HG02943 (cell line): ENCODE results near the gene FAM171A2.

Source experiments
- ATAC-seq: cut with Tn5 transposase; IDR thresholded peaks from one replicate; pipeline ENCODE4 v1.9.1; 2021; ENCODE audit warnings: mild to moderate bottlenecking, low read depth, moderate library complexity; ENCODE audit not compliant: unreplicated experiment

FAM171A2 gene

GRCh38 chr17:44362459-44362948 lies 1.1 kb downstream of the FAM171A2 start:
- ATAC-seq: no peak

DNA sequence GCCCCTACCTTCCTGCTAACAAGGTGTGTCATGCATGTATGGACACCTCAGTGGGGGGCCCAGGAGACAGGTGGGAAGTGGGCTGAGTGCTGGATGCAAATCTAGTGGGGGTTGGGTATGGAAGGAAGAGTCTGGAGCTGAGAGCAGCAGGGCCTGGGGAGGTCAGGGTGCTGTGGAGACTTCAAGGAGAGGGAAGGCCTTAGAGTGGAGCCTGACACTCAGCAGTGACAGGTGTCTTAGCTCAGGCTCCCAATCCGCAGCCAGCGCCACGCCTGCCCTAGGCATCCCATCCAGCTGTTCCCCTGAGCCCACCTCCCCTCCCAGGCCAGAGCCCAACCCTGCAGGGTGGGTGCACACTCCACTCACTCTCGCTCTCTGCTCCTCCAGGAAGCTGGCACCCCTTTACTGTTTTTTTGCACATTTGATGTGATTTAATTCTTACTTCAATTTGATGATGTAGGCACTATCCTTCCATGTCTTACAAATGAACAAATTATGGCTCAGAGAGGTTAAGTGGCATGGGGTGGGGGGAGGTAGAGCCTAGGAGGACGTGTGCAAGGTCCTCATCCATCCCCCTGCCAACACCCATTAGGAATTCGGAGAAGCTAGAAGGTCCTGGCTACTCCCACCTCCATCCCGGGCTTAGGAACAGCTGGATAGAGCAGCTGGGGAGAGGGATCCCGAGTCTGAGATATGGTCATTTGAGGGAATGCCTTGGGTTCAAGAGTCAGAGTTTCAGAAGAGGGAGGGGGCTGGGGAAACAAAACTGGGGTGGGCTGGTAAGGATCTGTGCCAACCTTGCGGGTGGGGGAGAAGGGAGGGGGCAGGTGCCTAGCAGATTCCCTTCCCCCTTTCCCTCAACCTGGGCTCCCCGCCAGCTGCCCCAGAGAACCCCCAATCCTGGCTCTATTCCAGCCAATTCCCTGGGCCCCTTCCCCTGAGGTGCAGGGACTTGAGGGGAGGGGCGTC lies 2.1 kb downstream of the FAM171A2 start:
- ATAC-seq: no peak

- ATAC-seq: no peak
Measured at GRCh38 chr17:44360826-44361225, 2.8 kb downstream of the FAM171A2 start.

GRCh38 chr17:44360144-44360533 lies 3.5 kb downstream of the FAM171A2 start:
- ATAC-seq: no peak

- no peak for ATAC-seq
Measured at GRCh38 chr17:44359458-44360143, 4.1 kb downstream of the FAM171A2 start.

DNA sequence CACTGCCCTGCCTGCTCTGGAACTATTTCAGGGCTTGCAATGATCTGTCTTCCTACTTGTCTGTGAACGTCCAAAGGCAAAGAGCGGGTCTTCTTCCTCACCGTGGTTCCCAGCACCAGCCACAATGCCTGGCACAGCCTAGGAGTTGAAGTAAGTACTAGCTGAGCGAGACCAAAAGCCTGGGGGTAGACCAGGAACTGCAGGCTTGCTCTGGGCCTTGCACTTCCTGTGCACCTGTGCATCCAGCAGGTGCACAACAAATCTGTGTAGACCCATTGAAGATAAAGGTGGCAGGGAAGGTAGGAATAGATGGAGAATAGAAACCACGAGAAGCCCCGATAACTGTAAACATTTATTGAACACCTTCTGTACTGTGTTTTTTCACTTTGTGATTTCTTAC lies 4.6 kb downstream of the FAM171A2 start:
- ATAC-seq: no peak

- no peak for ATAC-seq
Measured at GRCh38 chr17:44358066-44358465, 5.6 kb downstream of the FAM171A2 start.

DNA sequence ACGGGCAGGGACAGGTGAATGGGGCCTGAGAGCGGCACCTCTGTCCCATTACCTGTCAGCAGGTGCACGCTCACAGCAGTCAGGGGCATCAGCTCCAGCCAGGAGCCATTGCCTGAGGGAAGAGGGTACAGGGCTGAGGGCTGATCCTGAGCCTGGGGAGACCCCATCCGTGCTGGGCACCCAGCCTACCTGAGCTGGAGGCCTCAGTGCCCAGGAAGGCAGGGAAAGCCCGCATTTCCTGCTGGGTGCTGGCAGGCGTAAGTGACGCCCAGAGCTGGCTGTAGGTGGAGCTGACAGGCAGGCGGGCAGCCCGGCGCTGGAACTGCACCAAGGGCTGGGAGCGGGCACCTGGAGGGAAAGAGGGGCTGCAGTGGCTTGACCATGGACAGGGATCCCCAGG lies 7.4 kb downstream of the FAM171A2 start:
- ATAC-seq: no peak

- ATAC-seq: no peak
Measured at GRCh38 chr17:44355642-44356099, 8.0 kb downstream of the FAM171A2 start.

GRCh38 chr17:44354582-44355561 lies 8.8 kb downstream of the FAM171A2 start:
- ATAC-seq: no peak

DNA sequence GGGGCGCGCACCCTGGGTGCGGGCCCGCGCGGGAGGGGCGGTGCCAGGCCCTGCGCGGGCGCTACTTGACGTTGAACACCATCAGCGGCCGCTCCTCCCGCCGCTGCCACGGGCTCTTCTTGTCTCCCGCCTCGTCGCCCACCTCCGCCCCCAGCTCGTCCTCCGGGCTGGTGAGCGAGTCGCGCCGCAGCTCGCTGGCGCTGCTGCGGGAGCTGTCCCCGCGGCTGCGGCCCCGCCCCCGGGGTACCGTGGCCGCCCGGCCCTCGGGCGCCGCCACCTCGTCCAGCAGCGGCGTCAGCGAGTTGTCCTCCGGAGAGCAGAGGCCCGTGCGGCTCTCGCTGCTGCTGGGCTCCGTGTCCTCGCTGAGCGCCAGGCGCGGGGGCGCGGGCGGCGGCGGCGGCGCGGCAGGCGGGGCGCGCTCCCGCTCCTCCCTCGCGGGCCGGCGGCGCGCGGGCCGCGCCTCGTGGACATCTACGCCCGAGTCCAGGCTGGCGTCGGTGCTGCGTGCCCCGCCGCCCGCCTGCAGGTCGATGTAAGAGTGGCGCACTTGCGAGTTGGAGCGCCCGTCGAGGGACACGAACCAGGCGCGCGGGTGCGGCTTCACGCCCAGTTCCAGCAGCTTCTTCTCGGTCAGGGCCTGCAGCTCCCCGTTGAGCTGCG lies 9.9 kb downstream of the FAM171A2 start:
- ATAC-seq: no peak

DNA sequence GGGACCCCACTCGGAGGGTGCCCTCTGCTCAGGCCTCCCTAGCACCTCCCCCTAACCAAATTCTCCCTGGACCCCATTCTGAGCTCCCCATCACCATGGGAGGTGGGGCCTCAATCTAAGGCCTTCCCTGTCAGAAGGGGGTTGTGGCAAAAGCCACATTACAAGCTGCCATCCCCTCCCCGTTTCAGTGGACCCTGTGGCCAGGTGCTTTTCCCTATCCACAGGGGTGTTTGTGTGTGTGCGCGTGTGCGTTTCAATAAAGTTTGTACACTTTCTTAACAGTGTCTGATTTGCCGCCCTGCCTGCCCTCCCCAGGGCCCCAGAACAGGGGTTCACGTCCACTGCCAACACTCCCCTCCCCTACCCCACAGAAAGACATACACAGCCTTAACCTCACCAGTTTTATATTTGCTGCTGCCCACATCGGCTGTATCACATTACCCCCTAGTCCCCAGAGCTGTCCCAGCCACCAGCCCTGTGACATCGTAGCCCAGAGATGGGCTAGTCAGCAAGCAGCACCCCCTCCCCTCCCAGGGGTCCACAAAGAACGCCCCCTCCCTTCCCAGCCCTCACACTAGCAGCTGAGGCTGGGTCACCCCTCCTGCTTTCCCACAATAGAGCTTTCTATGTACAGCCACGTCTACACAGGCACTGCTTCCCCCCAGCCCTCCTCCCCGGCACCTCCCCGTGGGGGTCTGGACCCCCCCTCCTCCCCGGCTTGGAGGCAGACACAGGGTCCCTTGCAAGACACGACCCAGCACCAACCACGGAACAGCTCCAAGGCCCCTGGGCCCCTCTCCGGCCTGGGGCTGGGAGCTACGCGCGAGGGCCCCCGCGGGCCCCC lies 10.6 kb downstream of the FAM171A2 start:
- no peak for ATAC-seq

- ATAC-seq: no peak
Measured at GRCh38 chr17:44351961-44352827, 11.5 kb downstream of the FAM171A2 start.

DNA sequence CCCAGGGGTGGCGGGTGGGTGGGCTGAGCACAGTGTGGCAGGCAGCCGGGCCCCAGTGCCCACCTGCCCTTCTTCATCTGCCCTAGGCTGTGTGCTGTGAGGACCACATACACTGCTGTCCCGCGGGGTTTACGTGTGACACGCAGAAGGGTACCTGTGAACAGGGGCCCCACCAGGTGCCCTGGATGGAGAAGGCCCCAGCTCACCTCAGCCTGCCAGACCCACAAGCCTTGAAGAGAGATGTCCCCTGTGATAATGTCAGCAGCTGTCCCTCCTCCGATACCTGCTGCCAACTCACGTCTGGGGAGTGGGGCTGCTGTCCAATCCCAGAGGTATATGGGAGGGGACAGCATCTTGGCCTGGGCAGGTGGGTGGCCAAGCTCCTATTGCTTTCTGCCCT lies 12.2 kb downstream of the FAM171A2 start:
- ATAC-seq: no peak

DNA sequence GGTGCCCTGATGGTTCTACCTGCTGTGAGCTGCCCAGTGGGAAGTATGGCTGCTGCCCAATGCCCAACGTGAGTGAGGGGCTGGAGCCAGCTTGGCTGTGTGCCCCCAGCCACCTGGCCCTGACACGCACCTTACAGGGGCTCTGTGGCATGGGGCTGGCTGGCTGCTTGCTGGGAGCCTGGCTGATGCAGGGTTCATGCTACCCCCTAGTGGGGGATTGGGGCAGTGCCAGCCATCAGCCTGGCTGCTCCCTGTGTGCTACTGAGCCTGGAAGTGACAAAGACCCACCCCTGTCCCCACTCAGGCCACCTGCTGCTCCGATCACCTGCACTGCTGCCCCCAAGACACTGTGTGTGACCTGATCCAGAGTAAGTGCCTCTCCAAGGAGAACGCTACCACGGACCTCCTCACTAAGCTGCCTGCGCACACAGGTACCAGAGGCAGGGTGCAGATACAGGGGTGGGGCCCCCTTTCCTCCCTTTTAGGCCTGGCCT lies 12.9 kb downstream of the FAM171A2 start:
- ATAC-seq: no peak

DNA sequence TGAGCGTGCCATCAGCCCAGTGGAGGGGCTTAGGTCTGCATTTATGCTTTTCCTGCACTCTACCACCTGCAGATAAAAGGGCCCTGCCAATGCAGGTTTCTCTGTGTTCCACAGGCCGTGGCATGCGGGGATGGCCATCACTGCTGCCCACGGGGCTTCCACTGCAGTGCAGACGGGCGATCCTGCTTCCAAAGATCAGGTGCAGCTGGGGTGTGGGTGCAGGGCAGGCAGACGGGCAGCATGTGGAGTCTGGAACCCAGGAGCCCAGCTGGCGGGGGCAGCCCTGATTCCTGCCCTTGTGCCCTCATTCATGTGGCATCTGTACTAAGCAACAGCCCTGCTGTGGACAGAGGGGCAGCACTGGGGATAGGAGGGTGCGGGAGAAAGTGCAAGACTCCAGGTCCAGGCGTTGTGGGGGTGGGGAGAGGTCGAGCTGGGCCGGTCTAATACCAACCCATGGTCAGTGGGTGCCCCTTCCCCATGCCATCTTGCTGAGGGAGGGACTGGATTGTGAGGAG lies 14.0 kb downstream of the FAM171A2 start:
- ATAC-seq: no peak

DNA sequence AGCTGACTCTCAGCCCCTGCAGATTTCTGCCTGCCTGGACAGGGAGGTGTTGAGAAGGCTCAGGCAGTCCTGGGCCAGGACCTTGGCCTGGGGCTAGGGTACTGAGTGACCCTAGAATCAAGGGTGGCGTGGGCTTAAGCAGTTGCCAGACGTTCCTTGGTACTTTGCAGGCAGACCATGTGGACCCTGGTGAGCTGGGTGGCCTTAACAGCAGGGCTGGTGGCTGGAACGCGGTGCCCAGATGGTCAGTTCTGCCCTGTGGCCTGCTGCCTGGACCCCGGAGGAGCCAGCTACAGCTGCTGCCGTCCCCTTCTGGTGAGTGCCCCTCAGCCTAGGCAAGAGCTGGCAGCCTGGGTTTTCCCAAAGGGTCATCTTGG lies 14.7 kb downstream of the FAM171A2 start:
- ATAC-seq: no peak
